ENCODE measurements around the gene RELB. TPM values are rescaled to one million over a fixed set of nuclear protein-coding genes. Genes with fewer than 3 reads are reported as not detected.

RELB gene
- total RNA-seq, 4 donors from 2014 or later, result 4.8 to 11.8 (median 7.6) TPM

GRCh38 chr19:45023048-45023447 lies 21.8 kb downstream of the RELB start:
- intact Hi-C loops (cut with DNase I), result no loop called here
- Histone ChIP-seq H3K27ac (no peak overlapping the region), H3K27me3 (no peaks in the 10 kb centered on the region), H3K9me3 (no peaks in the 10 kb centered on the region), H3K36me3 (peaks cover 0 to 29% (median 0%) of the 10 kb centered on the region in 3 donors), H3K4me3 (no peak overlapping the region), H3K4me1 (no peaks in the 10 kb centered on the region)
- 92 to 97% methylated on average over 4 of the region's 4 CpGs for WGBS, 2 donors
- TF ChIP-seq CTCF (IDR thresholded peaks at IDR 0.05) (no peak), POLR2A (IDR thresholded peaks at IDR 0.05) (no peak)
- DNase-seq, result no peak

GRCh38 chr19:45025264-45025663 lies 24.0 kb downstream of the RELB start:
- WGBS, 2 donors, result 92 to 97% methylated on average over 9 of the region's 9 CpGs
- Histone ChIP-seq H3K4me1 (no peaks in the 10 kb centered on the region), H3K36me3 (peaks cover 0 to 51% (median 5%) of the 10 kb centered on the region in 3 donors), H3K27ac (no peak overlapping the region), H3K27me3 (no peaks in the 10 kb centered on the region), H3K9me3 (no peaks in the 10 kb centered on the region), H3K4me3 (no peak overlapping the region)
- TF ChIP-seq CTCF (IDR thresholded peaks at IDR 0.05) (no peak), POLR2A (IDR thresholded peaks at IDR 0.05) (no peak)
- intact Hi-C loops (cut with DNase I), result no loop called here
- no peak for DNase-seq

DNA sequence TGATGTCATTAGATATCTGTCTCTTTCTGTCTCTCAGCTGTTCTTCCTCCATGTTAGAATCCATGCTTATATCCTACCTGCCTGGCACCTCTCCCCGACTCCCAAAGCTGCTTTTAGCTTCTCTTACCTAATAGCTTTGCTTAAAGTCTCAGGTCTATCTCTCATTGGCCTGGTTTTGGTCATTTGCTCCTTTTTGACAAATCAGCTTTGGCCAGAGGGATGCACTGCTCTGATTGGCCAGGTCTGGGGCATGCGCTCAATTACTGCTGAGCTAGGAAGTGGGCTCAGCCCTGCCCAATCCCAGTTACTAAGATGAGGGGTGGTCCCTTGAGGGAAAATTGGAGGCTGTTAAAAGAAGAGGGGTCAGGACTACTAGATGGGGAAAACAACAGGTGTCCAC lies 26.1 kb downstream of the RELB start:
- H3K9me3 ChIP-seq, result no peaks in the 10 kb centered on the region
- no peaks in the 10 kb centered on the region for H3K27me3 ChIP-seq
- TF ChIP-seq POLR2A (IDR thresholded peaks at IDR 0.05) (no peak), CTCF (IDR thresholded peaks at IDR 0.05) (no peak)
- WGBS, 2 donors, result 95 to 96% methylated on average over 2 of the region's 2 CpGs
- H3K27ac ChIP-seq, result no peak overlapping the region
- intact Hi-C loops (cut with DNase I), result no loop called here
- H3K4me1 ChIP-seq, result no peaks in the 10 kb centered on the region
- H3K4me3 ChIP-seq, result no peak overlapping the region
- no peak for DNase-seq
- H3K36me3 ChIP-seq, result peaks cover 0 to 62% (median 5%) of the 10 kb centered on the region in 3 donors

- intact Hi-C loops (cut with DNase I), result no loop called here
- TF ChIP-seq POLR2A (IDR thresholded peaks at IDR 0.05) (no peak), CTCF (IDR thresholded peaks at IDR 0.05) (no peak)
- peaks cover 3 to 84% (median 13%) of the 10 kb centered on the region in 3 donors for H3K36me3 ChIP-seq
Measured at GRCh38 chr19:45030825-45031224, 29.6 kb downstream of the RELB start.

GRCh38 chr19:45032421-45032820 lies 31.2 kb downstream of the RELB start:
- no peak for TF ChIP-seq CTCF (IDR thresholded peaks at IDR 0.05)
- TF ChIP-seq POLR2A (IDR thresholded peaks at IDR 0.05), result no peak
- 90 to 96% methylated on average over 3 to 18 of the region's 18 CpGs for whole genome bisulfite sequencing, 2 donors
- no peak for DNase-seq
- intact Hi-C loops (cut with DNase I), result no loop called here
- H3K9me3 ChIP-seq, result no peaks in the 10 kb centered on the region
- no peak overlapping the region for H3K27ac ChIP-seq
- H3K36me3 ChIP-seq, result peaks cover 3 to 90% (median 13%) of the 10 kb centered on the region in 3 donors
- no peak overlapping the region for H3K4me3 ChIP-seq
- H3K27me3 ChIP-seq, result no peaks in the 10 kb centered on the region
- no peaks in the 10 kb centered on the region for H3K4me1 ChIP-seq

More at GRCh38 chr19:45030825-45031224, 29.6 kb downstream of the RELB start:
- 89 to 99% methylated on average over 6 of the region's 6 CpGs for WGBS, 2 donors
- DNase-seq, result no peak
- H3K27ac ChIP-seq, result no peak overlapping the region
- no peaks in the 10 kb centered on the region for H3K4me1 ChIP-seq
- no peaks in the 10 kb centered on the region for H3K9me3 ChIP-seq
- H3K27me3 ChIP-seq, result no peaks in the 10 kb centered on the region
- no peak overlapping the region for H3K4me3 ChIP-seq
